22Rv1 (cell line): ENCODE data around the gene UCK2.
A peak's percentile ranks its signal among the peaks of the same experiment; 100 is the strongest.

ENCODE experiments used
- H3K27ac ChIP-seq: fragments of 450-650 bp; 2 replicates; pipeline ENCODE4 v1.5.1; 2017
- CTCF ChIP-seq: fragments of 450-650 bp; IDR thresholded peaks from 2 replicates; pipeline ENCODE4 v1.5.1; 2017; ENCODE audit warnings: mild to moderate bottlenecking
- ZFX ChIP-seq: fragments of 450-650 bp; IDR thresholded peaks from 2 replicates; pipeline ENCODE4 v1.6.1; 2017; ENCODE audit warnings: antibody characterized with exemption, borderline replicate concordance

UCK2 gene

GRCh38 chr1:165815725-165816124 is 11.7 kb upstream of the UCK2 start:
- TF ChIP-seq CTCF (no peak), ZFX (no peak)

GRCh38 chr1:165816157-165816556 is 11.3 kb upstream of the UCK2 start:
- H3K27ac ChIP-seq, result no peak overlapping the region
- TF ChIP-seq ZFX (no peak), CTCF (no peak)

More at GRCh38 chr1:165815725-165816124, 11.7 kb upstream of the UCK2 start:
- H3K27ac ChIP-seq, result no peak overlapping the region

GRCh38 chr1:165816826-165817497 is 10.5 kb upstream of the UCK2 start:
- TF ChIP-seq ZFX (no peak), CTCF (no peak)
- H3K27ac ChIP-seq, result no peak overlapping the region

GRCh38 chr1:165823552-165824268 is 3.7 kb upstream of the UCK2 start:
- TF ChIP-seq ZFX, result no peak
- TF ChIP-seq CTCF, result no peak
- H3K27ac ChIP-seq, result no peak overlapping the region

GRCh38 chr1:165824269-165824643 is 3.2 kb upstream of the UCK2 start:
- no peak overlapping the region for H3K27ac ChIP-seq
- TF ChIP-seq ZFX, result no peak
- TF ChIP-seq CTCF, result no peak

GRCh38 chr1:165826565-165827267 is 698 bp upstream of the UCK2 start:
- peak overlapping the region; percentile 95 for H3K27ac ChIP-seq

More at GRCh38 chr1:165826565-165827267, 698 bp upstream of the UCK2 start:
- TF ChIP-seq CTCF, result no peak
- no peak for TF ChIP-seq ZFX
